ENCODE measurements around the gene GMDS. TPM values are rescaled to one million over a fixed set of nuclear protein-coding genes. Genes with fewer than 3 reads are reported as not detected.

The GMDS gene
- total RNA-seq, 1 experiment from 2014 or later = 27.6 TPM

DNA sequence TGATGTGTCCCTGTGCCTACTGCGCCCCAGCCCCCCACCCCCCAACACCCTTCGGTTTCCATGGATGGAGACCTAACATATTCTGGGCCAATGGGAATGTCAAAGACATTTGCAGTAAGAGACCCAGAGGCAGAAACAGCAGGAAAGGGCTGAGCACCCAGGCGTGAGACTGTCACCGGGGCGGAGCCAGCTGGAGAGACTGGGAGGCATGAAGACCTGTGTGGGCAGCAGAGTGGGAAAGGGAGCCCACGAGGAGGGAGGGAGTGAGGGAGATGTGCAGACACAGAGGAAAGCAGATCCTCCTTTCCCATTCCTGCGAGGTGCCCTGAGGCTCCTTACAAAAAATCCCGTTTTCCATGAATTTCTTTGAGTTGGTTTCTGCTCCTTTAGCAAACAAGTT is 485.5 kb downstream of the GMDS start:
- Mint-ChIP-seq H3K27ac (no peak overlapping the region), H3K4me1 (no peaks in the 10 kb centered on the region; a peak in 1 of 4 replicates), H3K9me3 (no peaks in the 10 kb centered on the region), H3K4me3 (no peak overlapping the region), H3K27me3 (ENCODE audit: low read depth) (no peaks in the 10 kb centered on the region; the same call in 1 of the 2 replicates), H3K36me3 (ENCODE audit: insufficient read depth in 1 of 3, low read depth in 3 of 3) (no peaks in the 10 kb centered on the region)
- Histone ChIP-seq H3K56ac (ENCODE audit: insufficient read length, low read depth, low read length) (no peak overlapping the region), H3K4ac (ENCODE audit: low read depth, low read length) (no peak overlapping the region), H4K5ac (ENCODE audit: insufficient read length, low read depth, low read length) (no peak overlapping the region), H3K4me2 (ENCODE audit: insufficient read depth, insufficient read length, low read length) (no peak overlapping the region), H3K79me1 (ENCODE audit: insufficient read depth, low read depth, low read length, poor library complexity, severe bottlenecking) (no peaks in the 10 kb centered on the region), H3K14ac (ENCODE audit: insufficient read depth, low read length) (no peak overlapping the region), H4K8ac (replicated peaks; ENCODE audit: insufficient read length, low read depth, low read length) (no peak overlapping the region), H3K9ac (ENCODE audit: extremely low read depth, insufficient read length, low read length) (no peak overlapping the region), H3K9me3 (ENCODE audit: control insufficient read depth, low read depth, low read length) (no peaks in the 10 kb centered on the region), H3K23me2 (ENCODE audit: insufficient read length, low read depth, low read length, poor library complexity, severe bottlenecking) (no peaks in the 10 kb centered on the region), H2BK5ac (ENCODE audit: insufficient read length, low read length) (no peak overlapping the region), H3K27ac (ENCODE audit: insufficient read length, low read depth, low read length) (no peak overlapping the region), H2AFZ (ENCODE audit: low read length) (no peak overlapping the region), H4K91ac (ENCODE audit: insufficient read length, low read depth, low read length) (no peak overlapping the region), H2BK15ac (ENCODE audit: low read depth, low read length) (no peak overlapping the region), H3K27me3 (ENCODE audit: insufficient read depth, low read length) (no peaks in the 10 kb centered on the region), H3K23ac (ENCODE audit: insufficient read length, low read depth, low read length) (no peak overlapping the region), H3K18ac (ENCODE audit: insufficient read length, low read depth, low read length) (no peak overlapping the region), H3T11ph (ENCODE audit: low read length) (no peak overlapping the region), H2BK120ac (ENCODE audit: low read depth, low read length, poor library complexity, severe bottlenecking) (no peak overlapping the region), H4K20me1 (ENCODE audit: control insufficient read depth, insufficient read depth, insufficient read length) (no peaks in the 10 kb centered on the region), H2BK20ac (ENCODE audit: low read depth, low read length, poor library complexity, severe bottlenecking) (no peak overlapping the region), H2AK5ac (ENCODE audit: insufficient read length, low read length) (no peak overlapping the region), H3K79me2 (ENCODE audit: insufficient read depth, low read length) (no peaks in the 10 kb centered on the region), H3K4me1 (ENCODE audit: insufficient read depth, low read length) (no peaks in the 10 kb centered on the region), H2BK12ac (ENCODE audit: insufficient read length, low read depth, low read length) (no peak overlapping the region)
- WGBS (ENCODE audit: extremely low coverage, insufficient read length, low lambda C conversion rate) = no CpG with 5 or more reads among the region's 8 CpGs
- TF ChIP-seq, protein P1, sequence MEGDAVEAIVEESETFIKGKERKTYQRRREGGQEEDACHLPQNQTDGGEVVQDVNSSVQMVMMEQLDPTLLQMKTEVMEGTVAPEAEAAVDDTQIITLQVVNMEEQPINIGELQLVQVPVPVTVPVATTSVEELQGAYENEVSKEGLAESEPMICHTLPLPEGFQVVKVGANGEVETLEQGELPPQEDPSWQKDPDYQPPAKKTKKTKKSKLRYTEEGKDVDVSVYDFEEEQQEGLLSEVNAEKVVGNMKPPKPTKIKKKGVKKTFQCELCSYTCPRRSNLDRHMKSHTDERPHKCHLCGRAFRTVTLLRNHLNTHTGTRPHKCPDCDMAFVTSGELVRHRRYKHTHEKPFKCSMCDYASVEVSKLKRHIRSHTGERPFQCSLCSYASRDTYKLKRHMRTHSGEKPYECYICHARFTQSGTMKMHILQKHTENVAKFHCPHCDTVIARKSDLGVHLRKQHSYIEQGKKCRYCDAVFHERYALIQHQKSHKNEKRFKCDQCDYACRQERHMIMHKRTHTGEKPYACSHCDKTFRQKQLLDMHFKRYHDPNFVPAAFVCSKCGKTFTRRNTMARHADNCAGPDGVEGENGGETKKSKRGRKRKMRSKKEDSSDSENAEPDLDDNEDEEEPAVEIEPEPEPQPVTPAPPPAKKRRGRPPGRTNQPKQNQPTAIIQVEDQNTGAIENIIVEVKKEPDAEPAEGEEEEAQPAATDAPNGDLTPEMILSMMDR (conservative IDR thresholded peaks at IDR 0.05) = no peak
- DNase-seq = no peak
